Measurements from ENCODE around the gene HOXB8. TPM values are rescaled to one million over a fixed set of nuclear protein-coding genes. Genes with fewer than 3 reads are reported as not detected.

Gene HOXB8
- total RNA-seq, 4 donors from 2014 or later: 1.8 to 21.3 (median 8.9) TPM

GRCh38 chr17:48628649-48629410 is 13.7 kb upstream of the HOXB8 start:
- peaks cover 99% of the 10 kb centered on the region for H3K27me3 ChIP-seq
- in situ Hi-C loops (cut with MboI; ENCODE audit: low pct_ligation_motif_present in 1 of 4, low pct_unique_long_range_greater_than_20kb in 1 of 4, low sequenced_read_pairs in 3 of 4): no loop called here
- H3K4me3 ChIP-seq: peak overlapping the region in 1 of 4 donors; percentile 66
- H3K9me3 ChIP-seq: no peaks in the 10 kb centered on the region
- peak overlapping the region; percentile 86 to 93 (median 89) for H3K27ac ChIP-seq
- intact Hi-C loops (cut with DNase I; ENCODE audit: low total_unique reads): no loop called here
- peak; percentile 28 for DNase-seq
- H3K4me1 ChIP-seq: peaks cover 12 to 80% (median 72%) of the 10 kb centered on the region in 4 donors
- no peak for TF ChIP-seq EP300 (IDR thresholded peaks at IDR 0.05; ENCODE audit: low read depth)
- no peak for TF ChIP-seq POLR2AphosphoS5 (IDR thresholded peaks at IDR 0.05)
- TF ChIP-seq POLR2A (IDR thresholded peaks at IDR 0.05): peak; percentile 6
- no peaks in the 10 kb centered on the region for H3K36me3 ChIP-seq
- 28 to 50% methylated on average over 1 to 5 of the region's 5 CpGs for WGBS, 2 donors (ENCODE audit: low coverage in 1 of 2)

- DNase-seq: peak; percentile 19
- no peak for TF ChIP-seq POLR2A (IDR thresholded peaks at IDR 0.05)
- TF ChIP-seq, protein P1, sequence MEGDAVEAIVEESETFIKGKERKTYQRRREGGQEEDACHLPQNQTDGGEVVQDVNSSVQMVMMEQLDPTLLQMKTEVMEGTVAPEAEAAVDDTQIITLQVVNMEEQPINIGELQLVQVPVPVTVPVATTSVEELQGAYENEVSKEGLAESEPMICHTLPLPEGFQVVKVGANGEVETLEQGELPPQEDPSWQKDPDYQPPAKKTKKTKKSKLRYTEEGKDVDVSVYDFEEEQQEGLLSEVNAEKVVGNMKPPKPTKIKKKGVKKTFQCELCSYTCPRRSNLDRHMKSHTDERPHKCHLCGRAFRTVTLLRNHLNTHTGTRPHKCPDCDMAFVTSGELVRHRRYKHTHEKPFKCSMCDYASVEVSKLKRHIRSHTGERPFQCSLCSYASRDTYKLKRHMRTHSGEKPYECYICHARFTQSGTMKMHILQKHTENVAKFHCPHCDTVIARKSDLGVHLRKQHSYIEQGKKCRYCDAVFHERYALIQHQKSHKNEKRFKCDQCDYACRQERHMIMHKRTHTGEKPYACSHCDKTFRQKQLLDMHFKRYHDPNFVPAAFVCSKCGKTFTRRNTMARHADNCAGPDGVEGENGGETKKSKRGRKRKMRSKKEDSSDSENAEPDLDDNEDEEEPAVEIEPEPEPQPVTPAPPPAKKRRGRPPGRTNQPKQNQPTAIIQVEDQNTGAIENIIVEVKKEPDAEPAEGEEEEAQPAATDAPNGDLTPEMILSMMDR (IDR thresholded peaks at IDR 0.05): no peak
- TF ChIP-seq POLR2AphosphoS5 (IDR thresholded peaks at IDR 0.05): peak in 1 of 3 donors; percentile 26
- no peak for TF ChIP-seq EP300 (IDR thresholded peaks at IDR 0.05; ENCODE audit: low read depth)
- WGBS, 2 donors (ENCODE audit: low coverage in 1 of 2): 15 to 25% methylated on average over 11 to 27 of the region's 27 CpGs
- Histone ChIP-seq H3K27ac (peak overlapping the region; percentile 86 to 93 (median 89)), H3K4me3 (peak overlapping the region in 1 of 4 donors; percentile 66), H3K27me3 (peaks cover 99% of the 10 kb centered on the region), H3K4me1 (peaks cover 12 to 74% (median 64%) of the 10 kb centered on the region in 4 donors), H3K9me3 (no peaks in the 10 kb centered on the region), H3K36me3 (no peaks in the 10 kb centered on the region)
- intact Hi-C loops (cut with DNase I; ENCODE audit: low total_unique reads): no loop called here
- in situ Hi-C loops (cut with MboI; ENCODE audit: low pct_ligation_motif_present in 1 of 4, low pct_unique_long_range_greater_than_20kb in 1 of 4, low sequenced_read_pairs in 3 of 4): no loop called here
Measured at GRCh38 chr17:48627623-48628521, 12.8 kb upstream of the HOXB8 start.

DNA sequence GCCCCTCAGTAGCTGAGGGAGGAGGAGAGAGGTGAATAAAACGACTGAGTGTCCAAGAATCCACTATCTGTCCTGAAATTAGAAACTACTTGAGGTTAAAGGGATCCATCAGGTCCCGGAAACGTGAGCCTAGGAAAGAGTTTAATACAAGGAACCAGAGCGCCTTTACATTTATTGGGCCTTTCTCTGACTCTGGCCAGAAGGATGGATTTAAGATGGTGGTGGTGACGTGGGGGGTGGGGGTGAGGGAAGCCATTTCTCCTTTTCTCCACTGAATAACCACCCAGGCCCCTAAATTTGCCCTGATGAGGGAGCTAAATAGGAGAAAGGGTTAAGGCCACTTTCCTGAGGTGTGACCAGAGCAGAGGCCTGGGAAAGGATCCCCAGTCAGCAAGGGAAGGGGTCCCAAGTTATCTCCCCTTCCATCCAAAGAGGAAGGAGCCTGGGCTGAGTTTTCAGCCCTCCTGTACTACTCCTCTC is 12.1 kb upstream of the HOXB8 start:
- intact Hi-C loops (cut with DNase I; ENCODE audit: low total_unique reads) (no loop called here), in situ Hi-C loops (cut with MboI; ENCODE audit: low pct_ligation_motif_present in 1 of 4, low pct_unique_long_range_greater_than_20kb in 1 of 4, low sequenced_read_pairs in 3 of 4) (no loop called here)
- Histone ChIP-seq H3K27me3 (peaks cover 99% of the 10 kb centered on the region), H3K4me3 (peak overlapping the region in 3 of 4 donors; percentile 35 to 66 (median 50)), H3K9me3 (no peaks in the 10 kb centered on the region), H3K4me1 (peaks cover 12 to 69% (median 60%) of the 10 kb centered on the region in 4 donors), H3K36me3 (no peaks in the 10 kb centered on the region), H3K27ac (peak overlapping the region; percentile 86 to 93 (median 89))
- peak; percentile 7 for DNase-seq
- no peak for TF ChIP-seq POLR2A (IDR thresholded peaks at IDR 0.05)
- TF ChIP-seq, protein P1 (IDR thresholded peaks at IDR 0.05): no peak
- TF ChIP-seq EP300 (IDR thresholded peaks at IDR 0.05; ENCODE audit: low read depth): no peak
- WGBS, 2 donors (ENCODE audit: low coverage in 1 of 2): 24 to 28% methylated on average over 5 of the region's 5 CpGs

- in situ Hi-C loops (cut with MboI; ENCODE audit: low pct_ligation_motif_present in 1 of 4, low pct_unique_long_range_greater_than_20kb in 1 of 4, low sequenced_read_pairs in 3 of 4) (no loop called here), intact Hi-C loops (cut with DNase I; ENCODE audit: low total_unique reads) (no loop called here)
- peak; percentile 80 for DNase-seq
Measured at GRCh38 chr17:48626245-48627117, 11.4 kb upstream of the HOXB8 start, which contains the start of gene HOXB9. Gene HOXB9, minus strand, starts transcription at chr17:48626358. Its CDS starts 89 bp downstream, at chr17:48626269.

More at GRCh38 chr17:48626245-48627117, 11.4 kb upstream of the HOXB8 start, which contains the start of gene HOXB9:
- peaks cover 12 to 65% (median 56%) of the 10 kb centered on the region in 4 donors for H3K4me1 ChIP-seq
- no peaks in the 10 kb centered on the region for H3K9me3 ChIP-seq
- no peak for TF ChIP-seq EP300 (IDR thresholded peaks at IDR 0.05; ENCODE audit: low read depth)
- TF ChIP-seq POLR2A (IDR thresholded peaks at IDR 0.05): peak; percentile 43
- TF ChIP-seq, protein P1 (IDR thresholded peaks at IDR 0.05): no peak
- TF ChIP-seq POLR2AphosphoS5 (IDR thresholded peaks at IDR 0.05): peak; percentile 23 to 66 (median 63)
- peaks cover 100% of the 10 kb centered on the region for H3K27me3 ChIP-seq
- H3K27ac ChIP-seq: peak within 1 kb of the TSS; percentile 86 to 93 (median 89)
- peak within 1 kb of the TSS; percentile 22 to 66 (median 42) for H3K4me3 ChIP-seq
- 2 to 20% methylated on average over 3 to 43 of the region's 50 CpGs for WGBS, 2 donors (ENCODE audit: low coverage in 1 of 2)
- H3K36me3 ChIP-seq: no peaks in the 10 kb centered on the region
